CD14-positive monocyte (primary cell): ENCODE measurements around the gene GPR137B. TPM values are rescaled to one million over a fixed set of nuclear protein-coding genes. Genes with fewer than 3 reads are reported as not detected.
A peak's percentile ranks its signal among the peaks of the same experiment; 100 is the strongest.
"Not testable (repeated sequence)": the region's sequence is repeated elsewhere in the genome, so short reads cannot be mapped to it uniquely, and the experiment has no call there.

Experiments used
- DNase-seq, 3 donors: peaks; one replicate each; pipeline ENCODE4 v3.0.0-alpha.2; 2011 to 2022
- H2AFZ ChIP-seq: 2 replicates; pipeline ENCODE4 v1.6.0; 2012; ENCODE audit warnings: mild to moderate bottlenecking, low read depth, low read length, inconsistent platforms; ENCODE audit not compliant: insufficient read depth, poor library complexity, severe bottlenecking
- H3K27ac ChIP-seq, 2 donors: 1 replicate in 1 of 2; 2 replicates in 1 of 2; pipeline ENCODE4 v1.5.1; 2012 to 2013; ENCODE audit warnings: low read length in 2 of 2, control low read depth in 1 of 2, inconsistent platforms in 1 of 2, low read depth in 1 of 2, mild to moderate bottlenecking in 1 of 2
- H3K27me3 ChIP-seq, 2 donors: one replicate each; pipeline versions ENCODE4 v1.6.0 to v1.6.1; 2011 to 2013; ENCODE audit warnings: low read length in 2 of 2; ENCODE audit not compliant: control insufficient read depth in 2 of 2, insufficient read depth in 2 of 2
- H3K36me3 ChIP-seq, 2 donors: replicated peaks in 1 of 2; 1 replicate in 1 of 2; 2 replicates in 1 of 2; pipeline versions ENCODE4 v1.5.1 to v1.6.1; 2012 to 2013; ENCODE audit warnings: low read length in 2 of 2, control low read depth in 1 of 2, inconsistent platforms in 1 of 2, mild to moderate bottlenecking in 1 of 2; ENCODE audit not compliant: insufficient read depth in 2 of 2, control insufficient read depth in 1 of 2
- H3K4me1 ChIP-seq, 2 donors: 1 replicate in 1 of 2; 2 replicates in 1 of 2; pipeline versions ENCODE4 v1.5.1 to v1.6.1; 2012 to 2013; ENCODE audit warnings: low read length in 2 of 2, control low read depth in 1 of 2, inconsistent platforms in 1 of 2, mild to moderate bottlenecking in 1 of 2, moderate library complexity in 1 of 2; ENCODE audit not compliant: insufficient read depth in 2 of 2, control insufficient read depth in 1 of 2
- H3K4me2 ChIP-seq: replicated peaks from 2 replicates; pipeline ENCODE3; 2012; ENCODE audit warnings: low read length, moderate library complexity, mild to moderate bottlenecking; ENCODE audit not compliant: poor library complexity, severe bottlenecking; ENCODE audit errors: extremely low read depth
- H3K4me3 ChIP-seq, 3 experiments: fragments of 200-600 bp in 1 of 3; sonication (generic) in 1 of 3; replicated peaks in 1 of 3; 1 replicate in 2 of 3; 2 replicates in 1 of 3; pipeline ENCODE4 v1.5.1; 2011 to 2013; ENCODE audit warnings: low read length in 3 of 3, mild to moderate bottlenecking in 3 of 3, control low read depth in 2 of 3, low read depth in 2 of 3, inconsistent platforms in 1 of 3, moderate library complexity in 1 of 3
- H3K79me2 ChIP-seq: 2 replicates; pipeline ENCODE4 v1.6.0; 2012; ENCODE audit warnings: mild to moderate bottlenecking, control low read depth, inconsistent platforms, low read length, moderate library complexity; ENCODE audit not compliant: insufficient read depth
- H3K9ac ChIP-seq: 2 replicates; pipeline ENCODE4 v1.6.0; 2017; ENCODE audit warnings: low read length, mild to moderate bottlenecking; ENCODE audit not compliant: insufficient read depth, poor library complexity, severe bottlenecking
- H3K9me3 ChIP-seq, 2 donors: replicated peaks in 1 of 2; 1 replicate in 1 of 2; 2 replicates in 1 of 2; pipeline versions ENCODE4 v1.5.1 to v1.6.1; 2012 to 2013; ENCODE audit warnings: low read length in 2 of 2, control low read depth in 1 of 2; ENCODE audit not compliant: control insufficient read depth in 1 of 2, insufficient read depth in 1 of 2
- H4K20me1 ChIP-seq: 2 replicates; pipeline ENCODE4 v1.6.0; 2012; ENCODE audit warnings: mild to moderate bottlenecking, low read length, control low read depth, moderate library complexity; ENCODE audit not compliant: insufficient read depth
- H3K27ac Mint-ChIP-seq, 7 donors: one replicate each; pipeline ENCODE4 v1.8.0; 2020; ENCODE audit warnings: mild to moderate bottlenecking in 7 of 7, mixed read lengths in 7 of 7, moderate library complexity in 6 of 7, inconsistent platforms in 2 of 7
- H3K27me3 Mint-ChIP-seq, 3 donors: one replicate each; pipeline ENCODE4 v1.8.0; 2021 to 2022; ENCODE audit warnings: low read depth in 3 of 3, mild to moderate bottlenecking in 3 of 3, mixed read lengths in 3 of 3, moderate library complexity in 3 of 3, inconsistent platforms in 1 of 3
- H3K36me3 Mint-ChIP-seq, 2 donors: one replicate each; pipeline ENCODE4 v1.8.0; 2020; ENCODE audit warnings: mixed read lengths in 2 of 2, inconsistent platforms in 1 of 2, mild to moderate bottlenecking in 1 of 2
- H3K4me1 Mint-ChIP-seq: one replicate; pipeline ENCODE4 v1.8.0; 2020; ENCODE audit warnings: mild to moderate bottlenecking, mixed read lengths
- H3K4me3 Mint-ChIP-seq, 2 donors: one replicate each; pipeline ENCODE4 v1.8.0; 2020; ENCODE audit warnings: mild to moderate bottlenecking in 2 of 2, mixed read lengths in 2 of 2, moderate library complexity in 1 of 2
- H3K9me3 Mint-ChIP-seq, 7 donors: one replicate each; pipeline ENCODE4 v1.8.0; 2020 to 2022; ENCODE audit warnings: mixed read lengths in 7 of 7, mild to moderate bottlenecking in 6 of 7, moderate library complexity in 6 of 7, inconsistent platforms in 2 of 7
- CTCF ChIP-seq: fragments of 200-600 bp; IDR thresholded peaks from one replicate; pipeline ENCODE4 v1.8.0; 2022; ENCODE audit warnings: antibody characterized with exemption, mild to moderate bottlenecking
- WGBS: methylation state at CpG from one replicate; pipeline ENCODE4 v1.1.5; 2013; ENCODE audit warnings: missing lambda C conversion rate; ENCODE audit not compliant: insufficient coverage; 5-methylcytosine and 5-hydroxymethylcytosine counted together
- intact Hi-C, 2 donors: fragments of 100-400 bp; cut with micrococcal nuclease; formaldehyde crosslinking; loops; one replicate each; pipeline versions ENCODE4 v1.15.0 to v1.15.1; 2023
- polyA plus RNA-seq, 3 donors: library from polyadenylated mRNA; depleted of rRNA in 1 of 3; unstranded in 2 of 3; stranded (reverse) in 1 of 3; fragments of 300-500 nt in 2 of 3; fragments of >200 nt in 1 of 3; fragmentation: Illumina TruSeq in 2 of 3; gene quantifications; 1 replicate in 2 of 3; 2 replicates in 1 of 3; pipeline ENCODE4 v1.2.3, GENCODE V29; 2012 to 2021

GPR137B gene
- polyA plus RNA-seq, 3 donors: 7.5 to 10.8 (median 8.7) TPM

- H3K4me3 Mint-ChIP-seq, H3K27ac ChIP-seq, H3K79me2 ChIP-seq, H3K4me1 ChIP-seq, DNase-seq, H3K4me3 ChIP-seq, H3K9ac ChIP-seq, H3K27me3 Mint-ChIP-seq, H3K27me3 ChIP-seq, intact Hi-C loops, H2AFZ ChIP-seq, H4K20me1 ChIP-seq, H3K4me2 ChIP-seq: not testable (repeated sequence)
- H3K4me1 Mint-ChIP-seq: peaks cover 15% of the 10 kb centered on the region
- 80% methylated on average over 1 of the region's 1 CpG for WGBS
- H3K27ac Mint-ChIP-seq: peak overlapping the region in 1 of 7 donors; percentile 2
- H3K36me3 ChIP-seq: peaks cover 10 to 35% of the 10 kb centered on the region in 2 donors
- H3K9me3 Mint-ChIP-seq: peaks cover 13 to 44% (median 24%) of the 10 kb centered on the region in 7 donors
- H3K9me3 ChIP-seq: peaks cover 0 to 12% of the 10 kb centered on the region in 2 donors
- H3K36me3 Mint-ChIP-seq: peaks cover 67 to 88% of the 10 kb centered on the region in 2 donors
These were observed 45.7 kb downstream of the GPR137B start for GRCh38 chr1:236188084-236188483.

- Histone ChIP-seq H2AFZ (no peak overlapping the region), H3K4me1 (no peaks in the 10 kb centered on the region), H3K36me3 (peaks cover 16 to 43% of the 10 kb centered on the region in 2 donors), H3K9me3 (peaks cover 2 to 18% of the 10 kb centered on the region in 2 donors), H3K9ac (no peak overlapping the region), H3K4me3 (no peak overlapping the region), H3K27me3 (no peaks in the 10 kb centered on the region), H3K4me2 (no peak overlapping the region), H3K27ac (no peak overlapping the region), H3K79me2 (no peaks in the 10 kb centered on the region), H4K20me1 (no peaks in the 10 kb centered on the region)
- H3K4me3 Mint-ChIP-seq: no peak overlapping the region
- H3K27ac Mint-ChIP-seq: no peak overlapping the region
- H3K9me3 Mint-ChIP-seq: peaks cover 16 to 58% (median 37%) of the 10 kb centered on the region in 7 donors
- no peak for TF ChIP-seq CTCF
- H3K36me3 Mint-ChIP-seq: peaks cover 79 to 80% of the 10 kb centered on the region in 2 donors
- H3K4me1 Mint-ChIP-seq: peaks cover under 1% of the 10 kb centered on the region
- intact Hi-C loops: no loop called here
- no peak for DNase-seq
- H3K27me3 Mint-ChIP-seq: no peaks in the 10 kb centered on the region
- WGBS: no CpG with 5 or more reads among the region's 2 CpGs
These were observed 50.8 kb downstream of the GPR137B start for GRCh38 chr1:236193184-236193583.
